ENCODE measurements around the gene OPN4.

GRCh38 chr10:86670290-86670811 lies 16.0 kb downstream of the OPN4 start:
- TF ChIP-seq CTCF (IDR thresholded peaks at IDR 0.05) (no peak), POLR2A (IDR thresholded peaks at IDR 0.05) (no peak)
